GM06990 (cell line): ENCODE results near the gene CNBD2.
"Not testable (repeated sequence)": the region's sequence is repeated elsewhere in the genome, so short reads cannot be mapped to it uniquely, and the experiment has no call there.

Experiments used
- DNase-seq: peaks from one replicate; pipeline ENCODE4 v3.0.0-alpha.2; 2011; ENCODE audit not compliant: insufficient read length; ENCODE audit errors: extremely low read depth
- H3K27me3 ChIP-seq: replicated peaks from 2 replicates; pipeline ENCODE4 v1.6.0; 2011; ENCODE audit warnings: low read length; ENCODE audit not compliant: control insufficient read depth, insufficient read depth
- H3K36me3 ChIP-seq: 2 replicates; pipeline ENCODE4 v1.5.1; 2011; ENCODE audit warnings: low read length; ENCODE audit not compliant: control insufficient read depth, insufficient read depth
- H3K4me3 ChIP-seq: replicated peaks from 2 replicates; pipeline ENCODE4 v1.5.1; 2011; ENCODE audit warnings: low read depth, mild to moderate bottlenecking, control low read depth, low read length
- TF ChIP-seq, protein P1 (sequence below): IDR thresholded peaks from 2 replicates; pipeline ENCODE4 v1.5.1; 2011; ENCODE audit warnings: low read length, control low read depth, mild to moderate bottlenecking, inconsistent platforms; ENCODE audit not compliant: insufficient read depth, poor library complexity, severe bottlenecking

Gene CNBD2

DNA sequence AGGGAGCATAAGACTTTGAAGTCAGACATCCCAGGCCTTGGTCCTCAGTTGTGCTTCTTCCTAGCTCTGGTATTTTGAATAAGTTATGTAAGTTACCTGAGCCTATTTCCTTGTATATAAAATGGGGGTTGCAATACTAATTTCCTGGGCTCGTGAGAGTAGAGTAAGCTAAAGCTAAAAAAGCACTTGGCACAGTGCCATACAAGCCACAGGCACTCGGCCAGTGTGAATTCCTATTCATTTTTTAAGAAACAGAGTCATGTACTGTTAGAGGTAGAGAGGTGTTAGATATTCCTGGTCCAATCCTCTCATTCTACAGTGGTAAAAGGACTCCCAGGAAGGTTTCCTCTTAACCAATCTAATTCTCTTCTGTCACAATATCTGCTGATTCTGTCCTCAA lies 106.6 kb downstream of the CNBD2 start:
- Histone ChIP-seq H3K4me3 (no peak overlapping the region), H3K36me3 (no peaks in the 10 kb centered on the region), H3K27me3 (no peaks in the 10 kb centered on the region; the same call in 1 of the 2 replicates)
- TF ChIP-seq, protein P1, sequence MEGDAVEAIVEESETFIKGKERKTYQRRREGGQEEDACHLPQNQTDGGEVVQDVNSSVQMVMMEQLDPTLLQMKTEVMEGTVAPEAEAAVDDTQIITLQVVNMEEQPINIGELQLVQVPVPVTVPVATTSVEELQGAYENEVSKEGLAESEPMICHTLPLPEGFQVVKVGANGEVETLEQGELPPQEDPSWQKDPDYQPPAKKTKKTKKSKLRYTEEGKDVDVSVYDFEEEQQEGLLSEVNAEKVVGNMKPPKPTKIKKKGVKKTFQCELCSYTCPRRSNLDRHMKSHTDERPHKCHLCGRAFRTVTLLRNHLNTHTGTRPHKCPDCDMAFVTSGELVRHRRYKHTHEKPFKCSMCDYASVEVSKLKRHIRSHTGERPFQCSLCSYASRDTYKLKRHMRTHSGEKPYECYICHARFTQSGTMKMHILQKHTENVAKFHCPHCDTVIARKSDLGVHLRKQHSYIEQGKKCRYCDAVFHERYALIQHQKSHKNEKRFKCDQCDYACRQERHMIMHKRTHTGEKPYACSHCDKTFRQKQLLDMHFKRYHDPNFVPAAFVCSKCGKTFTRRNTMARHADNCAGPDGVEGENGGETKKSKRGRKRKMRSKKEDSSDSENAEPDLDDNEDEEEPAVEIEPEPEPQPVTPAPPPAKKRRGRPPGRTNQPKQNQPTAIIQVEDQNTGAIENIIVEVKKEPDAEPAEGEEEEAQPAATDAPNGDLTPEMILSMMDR = no peak
- no peak for DNase-seq

DNA sequence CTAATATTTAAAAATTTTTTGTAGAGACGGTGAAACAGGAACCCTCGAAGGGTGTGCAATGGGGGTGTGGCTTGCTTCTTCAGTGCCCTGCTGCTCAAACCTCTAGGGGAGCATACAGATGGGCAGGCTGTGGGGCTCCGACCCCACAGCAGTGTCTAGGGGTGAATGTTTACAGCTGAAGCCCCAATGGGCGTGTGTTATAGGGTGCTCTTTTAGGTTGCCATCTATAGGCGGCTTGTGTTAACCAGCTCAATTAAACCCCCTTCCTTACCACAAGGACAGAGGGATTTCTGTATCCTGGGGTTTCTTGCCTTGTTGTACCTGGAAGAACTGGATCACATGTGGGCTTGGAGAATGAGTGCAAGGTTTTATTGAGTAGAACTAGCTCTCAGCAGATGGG lies 109.4 kb downstream of the CNBD2 start:
- not testable (repeated sequence) for H3K4me3 ChIP-seq, H3K36me3 ChIP-seq, H3K27me3 ChIP-seq, DNase-seq
- TF ChIP-seq, protein P1 = peak; percentile 4

DNA sequence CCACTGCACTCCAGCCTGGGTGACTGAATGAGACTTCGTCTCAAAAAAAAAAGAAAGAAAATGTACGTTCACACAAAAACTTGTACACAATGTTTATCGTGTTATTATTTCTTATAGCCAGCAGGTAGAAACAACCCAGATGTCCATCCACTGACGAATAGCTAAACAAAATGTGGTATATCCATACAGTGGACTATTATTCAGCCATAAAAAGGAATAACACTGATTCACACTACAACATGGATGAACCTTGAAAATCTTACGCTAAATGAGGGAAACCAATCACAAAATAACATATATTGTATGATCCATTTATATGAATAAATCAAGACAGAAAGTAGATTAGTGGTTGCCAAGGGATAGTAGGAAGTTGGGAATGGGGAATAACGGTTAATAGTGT lies 111.1 kb downstream of the CNBD2 start:
- H3K4me3 ChIP-seq = no peak overlapping the region
- H3K36me3 ChIP-seq = no peaks in the 10 kb centered on the region
- H3K27me3 ChIP-seq = no peaks in the 10 kb centered on the region
- TF ChIP-seq, protein P1 = no peak
- no peak for DNase-seq

DNA sequence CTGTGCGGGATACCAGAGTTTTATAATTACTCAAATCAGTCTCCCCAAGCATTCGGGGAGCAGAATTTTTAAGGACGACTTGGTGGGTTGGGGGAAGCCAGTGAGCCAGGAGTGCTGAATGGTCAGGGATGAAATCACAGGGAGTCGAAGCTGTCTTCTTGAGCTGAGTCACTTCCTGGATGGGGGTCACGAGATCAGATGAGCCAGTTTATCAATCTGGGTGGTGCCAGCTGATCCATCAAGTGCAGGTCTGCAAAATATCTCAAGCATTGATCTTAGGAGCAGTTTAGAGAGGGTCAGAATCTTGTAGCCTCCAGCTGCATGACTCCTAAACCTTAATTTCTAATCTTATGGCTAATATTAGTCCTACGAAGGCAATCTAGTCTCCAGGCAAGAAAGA lies 111.6 kb downstream of the CNBD2 start:
- H3K36me3 ChIP-seq, DNase-seq: not testable (repeated sequence)

More for the DNA sequence above, 111.6 kb downstream of the CNBD2 start:
- H3K4me3 ChIP-seq, H3K27me3 ChIP-seq: not testable (repeated sequence)
